HG03575 (cell line): ENCODE data around the gene RAB43.
"Not testable (repeated sequence)": the region's sequence is repeated elsewhere in the genome, so short reads cannot be mapped to it uniquely, and the experiment has no call there.

ENCODE experiments used
- ATAC-seq: cut with Tn5 transposase; IDR thresholded peaks from one replicate; pipeline ENCODE4 v1.9.1; 2021; ENCODE audit not compliant: unreplicated experiment, insufficient number of reproducible peaks, low FRiP score; ENCODE audit errors: extremely low read depth

The RAB43 gene

GRCh38 chr3:129103296-129103695 lies 18.3 kb downstream of the RAB43 start:
- ATAC-seq, result no peak

- ATAC-seq, result no peak
Measured at GRCh38 chr3:129101370-129102138, 20.1 kb downstream of the RAB43 start.

- ATAC-seq, result no peak
Measured at GRCh38 chr3:129100274-129100673, 21.3 kb downstream of the RAB43 start.

- no peak for ATAC-seq
Measured at GRCh38 chr3:129095285-129095684, 26.3 kb downstream of the RAB43 start.

GRCh38 chr3:129088312-129088711 lies 33.3 kb downstream of the RAB43 start:
- not testable (repeated sequence) for ATAC-seq

GRCh38 chr3:129087904-129088303 lies 33.7 kb downstream of the RAB43 start:
- not testable (repeated sequence) for ATAC-seq

- ATAC-seq, result no peak
Measured at GRCh38 chr3:129087138-129087702, 34.4 kb downstream of the RAB43 start.

GRCh38 chr3:129085818-129086217 lies 35.8 kb downstream of the RAB43 start:
- no peak for ATAC-seq

- ATAC-seq, result no peak
Measured at GRCh38 chr3:129085165-129085715, 36.4 kb downstream of the RAB43 start.

GRCh38 chr3:129084501-129084900 lies 37.1 kb downstream of the RAB43 start:
- no peak for ATAC-seq

GRCh38 chr3:129082026-129082425 lies 39.6 kb downstream of the RAB43 start:
- no peak for ATAC-seq

GRCh38 chr3:129081503-129081902 lies 40.1 kb downstream of the RAB43 start:
- no peak for ATAC-seq

- ATAC-seq, result no peak
Measured at GRCh38 chr3:129078510-129078909, 43.1 kb downstream of the RAB43 start.

GRCh38 chr3:129077222-129077621 lies 44.4 kb downstream of the RAB43 start:
- ATAC-seq, result no peak

GRCh38 chr3:129070086-129070885 lies 51.3 kb downstream of the RAB43 start:
- no peak for ATAC-seq

GRCh38 chr3:129069313-129070085 lies 52.1 kb downstream of the RAB43 start:
- ATAC-seq, result not testable (repeated sequence)

GRCh38 chr3:129068291-129068886 lies 53.2 kb downstream of the RAB43 start:
- ATAC-seq, result no peak

- not testable (repeated sequence) for ATAC-seq
Measured at GRCh38 chr3:129067719-129068118, 53.9 kb downstream of the RAB43 start.

GRCh38 chr3:129065720-129066073 lies 55.9 kb downstream of the RAB43 start:
- no peak for ATAC-seq
